ENCODE measurements around the gene MACROD2.

- no peak for TF ChIP-seq POLR2A (IDR thresholded peaks at IDR 0.05)
- TF ChIP-seq, protein P1, sequence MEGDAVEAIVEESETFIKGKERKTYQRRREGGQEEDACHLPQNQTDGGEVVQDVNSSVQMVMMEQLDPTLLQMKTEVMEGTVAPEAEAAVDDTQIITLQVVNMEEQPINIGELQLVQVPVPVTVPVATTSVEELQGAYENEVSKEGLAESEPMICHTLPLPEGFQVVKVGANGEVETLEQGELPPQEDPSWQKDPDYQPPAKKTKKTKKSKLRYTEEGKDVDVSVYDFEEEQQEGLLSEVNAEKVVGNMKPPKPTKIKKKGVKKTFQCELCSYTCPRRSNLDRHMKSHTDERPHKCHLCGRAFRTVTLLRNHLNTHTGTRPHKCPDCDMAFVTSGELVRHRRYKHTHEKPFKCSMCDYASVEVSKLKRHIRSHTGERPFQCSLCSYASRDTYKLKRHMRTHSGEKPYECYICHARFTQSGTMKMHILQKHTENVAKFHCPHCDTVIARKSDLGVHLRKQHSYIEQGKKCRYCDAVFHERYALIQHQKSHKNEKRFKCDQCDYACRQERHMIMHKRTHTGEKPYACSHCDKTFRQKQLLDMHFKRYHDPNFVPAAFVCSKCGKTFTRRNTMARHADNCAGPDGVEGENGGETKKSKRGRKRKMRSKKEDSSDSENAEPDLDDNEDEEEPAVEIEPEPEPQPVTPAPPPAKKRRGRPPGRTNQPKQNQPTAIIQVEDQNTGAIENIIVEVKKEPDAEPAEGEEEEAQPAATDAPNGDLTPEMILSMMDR (IDR thresholded peaks at IDR 0.05), result no peak
Measured at GRCh38 chr20:14838663-14839628, 843.6 kb downstream of the MACROD2 start.
